Ishikawa (cell line): Measurements from ENCODE around the gene MRPL24.

Source experiments
- CEBPB ChIP-seq: IDR thresholded peaks from 2 replicates; pipeline ENCODE4 v1.6.1; 2012
- CREB1 ChIP-seq: IDR thresholded peaks from 2 replicates; pipeline ENCODE4 v1.6.1; 2012; ENCODE audit warnings: low read depth
- EGR1 ChIP-seq: IDR thresholded peaks from 2 replicates; pipeline ENCODE4 v1.6.1; 2012
- EP300 ChIP-seq: IDR thresholded peaks from 2 replicates; pipeline ENCODE4 v1.6.1; 2012; ENCODE audit warnings: borderline replicate concordance
- FOXM1 ChIP-seq: IDR thresholded peaks from 2 replicates; pipeline ENCODE4 v1.6.1; 2012; ENCODE audit warnings: low read depth, borderline replicate concordance
- NFIC ChIP-seq: IDR thresholded peaks from 2 replicates; pipeline ENCODE4 v1.6.1; 2012
- RAD21 ChIP-seq: IDR thresholded peaks from 2 replicates; pipeline ENCODE4 v1.6.1; 2012; ENCODE audit warnings: low read depth
- REST ChIP-seq: IDR thresholded peaks from 2 replicates; pipeline ENCODE4 v1.6.1; 2012; ENCODE audit warnings: low read depth, mild to moderate bottlenecking
- TAF1 ChIP-seq: IDR thresholded peaks from 2 replicates; pipeline ENCODE4 v1.6.1; 2012; ENCODE audit warnings: low read depth, mild to moderate bottlenecking
- TCF12 ChIP-seq: IDR thresholded peaks from 2 replicates; pipeline ENCODE4 v1.6.1; 2012; ENCODE audit warnings: low read depth
- TEAD4 ChIP-seq: IDR thresholded peaks from 2 replicates; pipeline ENCODE4 v1.6.1; 2012
- YY1 ChIP-seq: IDR thresholded peaks from 2 replicates; pipeline ENCODE4 v1.6.1; 2012; ENCODE audit warnings: low read depth
- ZBTB7A ChIP-seq: IDR thresholded peaks from 2 replicates; pipeline ENCODE4 v1.6.1; 2012; ENCODE audit warnings: low read depth
- TF ChIP-seq, protein P1 (sequence below): IDR thresholded peaks from 2 replicates; pipeline ENCODE4 v1.6.1; 2012
- TF ChIP-seq, protein P2 (sequence below): IDR thresholded peaks from 2 replicates; pipeline ENCODE4 v1.6.1; 2012

The MRPL24 gene

GRCh38 chr1:156704166-156704711 is 36.6 kb downstream of the MRPL24 start:
- TF ChIP-seq, protein P1, sequence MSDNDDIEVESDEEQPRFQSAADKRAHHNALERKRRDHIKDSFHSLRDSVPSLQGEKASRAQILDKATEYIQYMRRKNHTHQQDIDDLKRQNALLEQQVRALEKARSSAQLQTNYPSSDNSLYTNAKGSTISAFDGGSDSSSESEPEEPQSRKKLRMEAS: no peak
- no peak for TF ChIP-seq TAF1
- no peak for TF ChIP-seq FOXM1
- no peak for TF ChIP-seq TCF12
- TF ChIP-seq, protein P2, sequence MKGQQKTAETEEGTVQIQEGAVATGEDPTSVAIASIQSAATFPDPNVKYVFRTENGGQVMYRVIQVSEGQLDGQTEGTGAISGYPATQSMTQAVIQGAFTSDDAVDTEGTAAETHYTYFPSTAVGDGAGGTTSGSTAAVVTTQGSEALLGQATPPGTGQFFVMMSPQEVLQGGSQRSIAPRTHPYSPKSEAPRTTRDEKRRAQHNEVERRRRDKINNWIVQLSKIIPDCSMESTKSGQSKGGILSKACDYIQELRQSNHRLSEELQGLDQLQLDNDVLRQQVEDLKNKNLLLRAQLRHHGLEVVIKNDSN: no peak
- TF ChIP-seq REST: no peak
- TF ChIP-seq NFIC: no peak
- TF ChIP-seq CEBPB: no peak
- no peak for TF ChIP-seq YY1

- TF ChIP-seq REST (no peak), TEAD4 (no peak), RAD21 (no peak), TAF1 (no peak), YY1 (no peak), NFIC (no peak), EGR1 (no peak), TCF12 (no peak), ZBTB7A (no peak), CREB1 (no peak), FOXM1 (no peak), CEBPB (no peak)
- TF ChIP-seq, protein P2: no peak
- TF ChIP-seq, protein P1: no peak
Measured at GRCh38 chr1:156703741-156704140, 37.1 kb downstream of the MRPL24 start.

DNA sequence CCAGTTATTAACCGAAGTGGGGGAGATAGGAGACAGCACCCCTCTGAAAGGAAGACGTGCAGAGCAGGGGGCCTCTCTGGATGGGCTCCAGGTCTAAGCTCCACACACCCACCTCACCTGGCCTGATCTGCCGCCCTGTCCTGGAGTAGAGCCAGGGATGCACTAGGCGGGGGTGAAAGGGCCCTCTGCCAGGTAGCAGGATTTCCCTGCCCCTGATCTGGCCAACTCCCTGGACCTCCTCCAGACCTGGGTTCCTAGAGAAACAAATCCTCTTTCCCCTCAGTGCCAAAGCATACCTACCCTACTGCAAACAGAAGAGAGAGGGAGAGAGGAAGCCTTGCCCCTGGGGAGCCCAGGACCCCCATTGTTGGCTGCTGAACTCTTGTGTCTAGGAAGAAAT is 37.6 kb downstream of the MRPL24 start:
- TF ChIP-seq ZBTB7A: no peak
- TF ChIP-seq, protein P1: no peak

GRCh38 chr1:156700736-156701531 is 40.0 kb downstream of the MRPL24 start:
- TF ChIP-seq FOXM1: no peak
- no peak for TF ChIP-seq TCF12
- no peak for TF ChIP-seq TAF1
- TF ChIP-seq YY1: no peak
- no peak for TF ChIP-seq REST
- TF ChIP-seq, protein P1: no peak
- TF ChIP-seq ZBTB7A: no peak
- TF ChIP-seq EP300: no peak
- TF ChIP-seq EGR1: no peak
- no peak for TF ChIP-seq CEBPB
- TF ChIP-seq NFIC: no peak
- TF ChIP-seq, protein P2: no peak
- no peak for TF ChIP-seq RAD21
